ENCODE measurements around the gene CDCA8. TPM values are rescaled to one million over a fixed set of nuclear protein-coding genes. Genes with fewer than 3 reads are reported as not detected.
A peak's percentile ranks its signal among the peaks of the same experiment; 100 is the strongest.

The CDCA8 gene
- 5.9 TPM for total RNA-seq

- DNase-seq, result peak; percentile 99
These were observed at the start of gene CDCA8 for GRCh38 chr1:37692078-37692833. Gene CDCA8 (plus strand): TSS chr1:37692516. CDS start chr1:37692691, 175 bp downstream.

DNA sequence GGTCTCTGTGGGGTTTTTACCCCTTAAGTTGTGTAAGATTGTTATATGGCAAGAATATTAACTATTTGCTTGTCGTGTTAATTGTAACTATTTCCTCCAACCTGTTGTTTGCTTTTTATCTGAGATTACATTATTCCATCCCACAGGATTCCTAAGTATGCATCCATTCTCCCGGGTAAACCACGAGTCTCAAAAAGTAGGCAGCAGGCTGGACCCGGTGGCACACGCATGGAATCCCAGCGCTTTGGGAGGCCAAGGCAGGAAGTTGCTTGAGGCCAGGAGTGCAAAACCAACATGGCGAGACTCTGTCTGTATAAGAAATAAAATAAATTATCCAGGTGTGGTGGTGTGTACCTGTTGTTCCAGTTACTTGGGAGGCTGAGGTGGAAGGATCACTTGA lies 45.0 kb upstream of the CDCA8 start:
- DNase-seq, result no peak

- DNase-seq, result no peak
These were observed 42.1 kb upstream of the CDCA8 start for GRCh38 chr1:37650173-37650572.

GRCh38 chr1:37650721-37651120 lies 41.6 kb upstream of the CDCA8 start:
- DNase-seq, result no peak

- no peak for DNase-seq
These were observed 40.5 kb upstream of the CDCA8 start for GRCh38 chr1:37651803-37652202.

DNA sequence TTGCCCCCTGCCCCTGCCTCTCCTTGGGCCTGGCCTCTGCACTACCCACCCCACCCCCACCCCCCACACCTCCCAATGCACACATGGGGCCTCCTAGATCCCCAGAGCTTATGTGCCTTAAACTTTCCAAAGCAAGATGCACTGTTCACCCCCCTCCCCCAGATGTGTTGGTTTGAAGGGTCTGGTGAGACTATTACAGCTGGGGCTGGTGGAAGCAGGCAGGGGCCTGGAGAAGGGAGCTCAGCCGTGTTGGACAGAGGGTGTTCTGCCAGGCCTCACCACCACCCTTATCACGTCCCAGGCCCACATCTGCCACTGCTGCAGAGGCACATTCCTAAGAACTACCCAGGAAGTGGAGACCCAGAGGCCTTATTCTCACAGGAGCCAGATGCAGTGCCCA lies 39.3 kb upstream of the CDCA8 start:
- no peak for DNase-seq

DNA sequence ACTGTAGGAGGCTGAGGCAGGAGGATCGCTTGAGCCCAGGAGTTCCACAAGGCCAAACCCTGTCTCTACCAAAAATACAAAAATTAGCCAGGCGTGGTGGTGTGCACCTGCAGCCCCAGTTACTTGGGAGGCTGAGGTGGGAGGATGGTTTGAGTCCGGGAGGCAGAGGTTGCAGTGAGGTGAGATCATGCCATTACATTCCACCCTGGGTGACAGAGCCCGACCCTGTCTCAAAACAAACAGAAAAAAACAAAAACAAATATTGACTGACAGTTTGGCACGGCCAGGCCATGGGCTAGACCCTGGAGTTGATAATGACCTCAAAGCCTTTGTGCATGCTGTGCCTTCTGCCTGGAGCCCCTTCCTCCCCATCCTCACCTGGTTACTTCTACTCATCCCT lies 38.4 kb upstream of the CDCA8 start:
- DNase-seq, result no peak

- no peak for DNase-seq
These were observed 37.0 kb upstream of the CDCA8 start for GRCh38 chr1:37655274-37655673.

GRCh38 chr1:37656026-37656425 lies 36.3 kb upstream of the CDCA8 start:
- peak; percentile 30 for DNase-seq

DNA sequence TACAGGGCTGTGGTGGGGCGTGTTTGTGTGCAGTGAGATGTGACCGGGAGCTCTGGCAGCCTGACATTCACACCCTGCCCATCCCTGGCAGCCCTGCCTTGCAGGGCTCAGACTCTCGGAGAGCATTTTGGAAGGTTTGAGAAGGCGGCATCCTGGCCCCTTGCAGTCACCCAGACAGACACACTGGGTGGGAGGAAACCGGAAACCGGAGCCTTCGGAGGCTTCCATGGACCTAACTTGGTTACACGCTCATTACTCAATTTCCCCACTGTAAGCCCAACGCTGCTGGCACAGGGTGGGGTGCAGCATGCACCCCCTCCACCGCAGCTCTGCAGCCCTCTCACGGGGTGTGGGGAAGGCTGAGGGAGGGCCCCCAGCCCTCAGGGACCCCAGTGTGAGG lies 35.4 kb upstream of the CDCA8 start:
- no peak for DNase-seq

DNA sequence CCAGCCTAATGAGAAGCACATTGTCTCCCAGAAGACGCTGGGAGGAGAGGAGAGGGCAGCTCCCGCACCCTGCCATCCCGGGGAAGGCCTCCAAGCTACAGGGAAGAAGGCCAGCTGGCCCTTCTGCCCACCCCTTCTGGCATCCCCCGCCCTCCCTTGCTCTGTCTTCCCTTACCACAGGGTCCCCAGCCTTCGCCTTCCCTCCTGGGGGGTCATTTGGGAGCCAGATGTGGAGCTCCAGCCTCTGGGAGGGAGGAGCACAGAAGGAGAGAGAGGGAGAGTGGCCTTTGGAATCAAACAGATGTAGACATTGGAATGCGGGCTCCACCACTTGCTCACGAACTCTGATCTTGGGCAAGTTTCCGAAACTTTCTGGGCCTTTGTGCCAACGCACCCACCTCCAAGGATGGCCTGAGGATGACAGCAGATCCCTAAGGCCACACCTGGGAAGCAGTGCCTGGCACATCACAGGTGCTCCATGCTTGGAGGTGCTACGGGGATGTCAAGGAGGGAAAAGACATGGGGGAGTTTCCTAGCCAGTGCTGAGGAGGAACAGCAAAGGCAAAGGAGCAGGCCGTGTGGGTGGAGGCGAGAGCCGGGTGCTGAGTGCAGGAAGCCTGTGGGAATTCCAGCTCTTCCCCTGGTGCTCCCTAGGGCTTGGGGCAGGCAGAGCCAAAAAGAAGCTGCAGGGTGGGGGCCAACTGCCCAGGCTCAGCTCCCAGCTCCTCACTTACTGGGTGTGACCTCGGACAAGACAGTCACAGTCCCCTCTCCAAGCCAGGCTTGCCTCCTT lies 34.5 kb upstream of the CDCA8 start:
- DNase-seq, result no peak

DNA sequence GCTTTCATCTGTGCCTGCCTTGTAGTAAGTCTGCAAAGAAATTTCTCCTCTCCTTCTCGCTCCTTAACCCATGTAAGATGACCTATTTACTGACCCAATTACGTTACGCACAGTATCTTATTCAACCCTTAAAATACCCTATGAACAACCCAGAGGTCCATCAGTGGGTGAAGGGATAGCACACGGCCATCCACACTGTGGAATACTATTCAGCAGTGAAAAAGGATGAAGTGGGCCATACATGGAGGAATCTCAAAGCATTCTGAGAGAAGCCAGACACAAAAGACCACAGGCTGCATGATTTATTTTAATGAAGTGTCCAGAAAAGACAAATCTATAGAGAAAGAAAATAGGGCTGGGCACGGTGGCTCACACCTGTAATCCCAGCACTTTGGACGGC lies 33.8 kb upstream of the CDCA8 start:
- DNase-seq, result no peak

GRCh38 chr1:37660664-37661063 lies 31.7 kb upstream of the CDCA8 start:
- no peak for DNase-seq

DNA sequence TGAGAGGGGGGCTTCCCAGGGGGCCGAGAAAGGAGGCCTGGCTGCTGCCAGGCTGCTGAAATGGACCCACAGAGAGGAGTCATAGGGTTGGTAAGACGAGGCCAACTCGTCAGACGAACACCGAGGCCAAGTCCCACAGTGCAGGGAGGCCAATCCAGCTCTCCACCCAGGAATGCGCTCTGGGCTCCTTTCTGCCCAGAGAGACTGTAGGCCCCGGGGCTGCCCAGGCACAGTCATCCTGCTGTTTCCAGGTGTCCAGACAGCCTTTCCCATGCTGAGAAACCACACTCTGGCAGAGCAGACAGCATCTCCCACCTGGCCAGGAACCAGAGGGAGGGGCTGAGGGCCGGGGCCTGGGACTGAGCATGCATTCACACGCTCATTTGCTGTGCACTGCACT lies 30.9 kb upstream of the CDCA8 start:
- DNase-seq, result no peak

DNA sequence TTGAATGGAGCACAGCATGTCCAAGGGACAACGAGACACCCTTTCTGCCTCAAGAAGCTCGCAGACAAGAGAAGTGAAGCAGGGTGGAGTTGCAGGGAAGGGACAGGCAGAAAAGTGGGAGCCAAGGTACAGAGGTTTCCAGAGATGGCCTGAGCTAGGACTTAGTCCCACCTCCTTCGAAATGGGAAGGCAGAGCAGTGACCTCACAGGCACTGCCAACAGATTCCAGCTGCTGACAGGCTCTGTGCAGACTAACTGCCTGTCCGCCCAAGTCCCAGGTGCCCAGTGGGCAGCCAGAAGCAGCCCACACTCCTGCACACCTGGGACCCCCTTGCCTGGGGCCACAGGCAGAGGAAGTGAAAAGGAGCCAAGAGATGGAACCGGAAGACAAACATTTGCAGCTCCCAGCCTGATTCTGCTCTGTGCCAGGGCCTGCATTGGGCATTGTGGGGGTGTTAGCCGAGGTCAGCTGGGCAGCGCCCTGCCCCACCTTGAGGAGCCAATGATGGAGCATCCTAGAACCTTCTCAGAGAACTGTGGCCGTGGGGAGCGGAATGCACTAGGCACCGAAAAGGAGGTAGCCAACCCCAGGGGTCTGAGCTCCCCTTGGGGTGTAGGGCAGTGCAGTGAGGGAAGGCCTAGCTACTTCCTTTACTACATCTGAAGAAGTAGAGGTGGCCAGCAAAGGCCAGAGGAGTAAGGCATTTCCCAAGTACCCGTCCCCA lies 30.1 kb upstream of the CDCA8 start:
- no peak for DNase-seq

DNA sequence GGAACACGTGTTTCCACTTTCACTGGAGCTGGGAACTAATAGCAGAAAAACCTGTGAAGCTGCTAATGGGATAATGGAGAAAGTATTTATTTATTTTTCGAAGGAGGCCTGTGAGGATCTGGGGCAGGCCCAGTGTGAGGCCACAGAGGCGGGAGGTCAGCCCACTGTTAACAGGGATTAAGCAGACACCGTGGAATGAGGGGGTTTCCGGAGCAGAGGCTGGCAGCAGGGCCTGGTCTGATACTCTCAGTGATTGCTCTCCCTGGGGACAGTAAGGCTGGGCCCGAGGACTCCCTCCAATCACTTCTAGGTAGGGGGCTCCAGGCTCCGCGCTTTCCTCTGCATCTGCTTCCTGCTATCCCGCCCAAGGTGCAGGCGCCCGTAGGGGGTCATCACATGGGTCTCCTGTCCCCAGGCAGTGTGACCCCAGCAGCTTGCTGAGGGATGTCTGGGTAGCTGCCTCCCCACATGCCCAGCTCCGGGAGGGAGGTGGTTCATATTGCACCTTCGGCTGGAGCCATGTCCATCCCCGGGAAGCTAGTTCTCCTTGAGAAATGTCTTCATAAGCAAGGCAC lies 28.8 kb upstream of the CDCA8 start:
- DNase-seq, result no peak

GRCh38 chr1:37666241-37666867 lies 26.0 kb upstream of the CDCA8 start:
- DNase-seq, result no peak

DNA sequence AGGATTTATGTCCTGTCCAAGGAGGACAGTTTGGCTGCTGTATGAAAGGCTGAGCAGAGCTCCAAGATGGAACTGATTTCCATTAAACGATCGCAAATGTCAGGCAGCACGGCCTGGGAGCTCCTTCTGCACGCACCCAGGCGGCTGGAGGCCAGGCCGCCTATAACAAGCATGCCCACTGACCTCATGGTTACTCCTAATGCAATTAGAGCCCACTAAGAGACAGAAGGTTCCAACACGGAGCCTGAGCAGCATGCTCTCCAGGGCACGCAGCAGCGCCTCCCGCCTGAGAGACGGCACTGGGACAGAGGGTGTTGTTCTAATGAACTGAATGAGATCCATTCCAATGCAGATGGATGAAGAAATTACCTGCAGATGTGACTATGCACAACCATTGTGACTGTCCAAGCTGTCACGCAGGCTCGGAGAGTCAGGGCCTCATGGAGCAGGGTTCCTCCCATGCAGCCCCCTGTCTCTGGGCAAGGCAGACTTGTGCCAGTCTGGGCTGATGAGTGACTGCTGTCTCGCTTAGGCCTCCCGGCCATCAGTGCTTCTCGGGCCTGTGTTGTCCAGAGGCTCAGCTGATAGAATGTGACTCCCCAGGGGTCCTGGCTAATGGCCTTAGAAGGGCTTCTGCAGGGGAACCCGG lies 25.2 kb upstream of the CDCA8 start:
- no peak for DNase-seq

GRCh38 chr1:37670133-37670532 lies 22.2 kb upstream of the CDCA8 start:
- no peak for DNase-seq

GRCh38 chr1:37671261-37671660 lies 21.1 kb upstream of the CDCA8 start:
- no peak for DNase-seq

GRCh38 chr1:37672136-37672870 lies 20.0 kb upstream of the CDCA8 start:
- DNase-seq, result no peak
